SH-SY5Y (cell line): ENCODE measurements around the gene RNASE4.

ENCODE experiments used
- GATA2 ChIP-seq: IDR thresholded peaks from 2 replicates; pipeline ENCODE4 v1.6.1; 2011; ENCODE audit warnings: mild to moderate bottlenecking, low read depth, low read length
- GATA3 ChIP-seq: IDR thresholded peaks from 2 replicates; pipeline ENCODE4 v1.6.1; 2011; ENCODE audit warnings: low read depth, mild to moderate bottlenecking, low read length, moderate library complexity

DNA sequence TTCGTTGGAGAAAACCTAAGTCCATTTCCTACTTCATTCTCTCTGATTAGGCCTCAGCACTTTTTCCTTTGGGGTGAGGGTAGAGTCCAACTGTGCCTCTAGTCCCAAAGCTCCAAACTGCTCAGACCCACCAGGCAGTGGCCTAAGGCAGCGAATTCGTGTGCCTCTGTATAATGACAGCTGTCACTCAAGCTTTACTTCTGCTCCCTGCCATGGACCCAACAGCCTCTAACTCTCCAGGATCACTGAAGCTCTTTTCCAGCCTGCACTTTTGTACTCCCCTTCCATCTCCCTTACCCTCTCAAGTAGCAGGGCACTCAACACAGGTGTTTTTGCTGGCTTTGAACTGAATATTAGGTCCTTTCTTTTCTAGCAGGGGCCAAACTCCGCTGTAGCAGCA lies 28.1 kb upstream of the RNASE4 start:
- TF ChIP-seq GATA2 (no peak), GATA3 (no peak)
